Measurements from ENCODE around the gene DNASE1L2. TPM values are rescaled to one million over a fixed set of nuclear protein-coding genes. Genes with fewer than 3 reads are reported as not detected.
A peak's percentile ranks its signal among the peaks of the same experiment; 100 is the strongest.

Gene DNASE1L2
- total RNA-seq, 2 experiments from 2014 or later: 6.6 to 9.8 TPM

DNA sequence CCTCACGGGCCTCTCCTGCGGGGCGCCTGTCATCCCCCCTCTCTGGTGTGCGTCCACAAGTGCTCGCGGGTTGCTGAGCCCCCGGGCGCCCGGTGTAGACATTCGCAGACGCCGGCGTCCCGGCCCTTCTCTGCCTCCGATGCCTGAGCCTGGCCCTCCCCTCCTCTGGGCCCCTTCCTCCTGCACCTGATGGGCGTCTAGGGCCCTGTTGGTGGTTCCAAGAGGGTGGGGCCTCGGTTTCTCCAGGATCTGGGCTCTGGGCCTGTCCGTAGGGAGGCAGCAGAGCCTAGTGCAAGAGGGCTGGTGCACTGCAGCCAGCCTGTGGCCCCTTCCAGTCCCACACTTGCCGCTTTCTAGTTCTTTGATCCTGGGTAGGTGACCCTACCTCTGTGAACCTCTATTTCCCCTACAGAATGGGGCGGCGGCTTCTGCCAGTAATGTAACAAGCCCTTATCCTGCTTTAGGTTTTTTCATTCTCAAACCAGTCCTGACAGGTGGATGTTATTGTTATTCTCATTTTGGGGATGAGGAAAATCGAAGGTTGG lies 12.2 kb upstream of the DNASE1L2 start:
- H3K36me3 ChIP-seq (ENCODE audit: insufficient read depth, low read length): peaks cover 22% of the 10 kb centered on the region
- H4K20me1 ChIP-seq (ENCODE audit: insufficient read depth, low read length): 0 out of 2 replicates have a peak, but pooled peaks cover 3% of the 10 kb centered on the region
- H3K4me3 ChIP-seq (ENCODE audit: low read depth, low read length, poor library complexity, severe bottlenecking): peak overlapping the region; percentile 94
- H3K27ac ChIP-seq (ENCODE audit: low read depth, low read length, poor library complexity, severe bottlenecking): peak overlapping the region; percentile 65
- peak overlapping the region; percentile 58; the same call in 1 of the 2 replicates for H2AFZ ChIP-seq (ENCODE audit: low read length)
- H3K9me3 ChIP-seq (ENCODE audit: low read length): no peaks in the 10 kb centered on the region
- peak; percentile 57 for DNase-seq (ENCODE audit: low spot score)
- ChIA-PET CTCF (ENCODE audit: unreplicated experiment) (no interaction called here), POLR2A (no interaction called here)
- TF ChIP-seq, protein P1, sequence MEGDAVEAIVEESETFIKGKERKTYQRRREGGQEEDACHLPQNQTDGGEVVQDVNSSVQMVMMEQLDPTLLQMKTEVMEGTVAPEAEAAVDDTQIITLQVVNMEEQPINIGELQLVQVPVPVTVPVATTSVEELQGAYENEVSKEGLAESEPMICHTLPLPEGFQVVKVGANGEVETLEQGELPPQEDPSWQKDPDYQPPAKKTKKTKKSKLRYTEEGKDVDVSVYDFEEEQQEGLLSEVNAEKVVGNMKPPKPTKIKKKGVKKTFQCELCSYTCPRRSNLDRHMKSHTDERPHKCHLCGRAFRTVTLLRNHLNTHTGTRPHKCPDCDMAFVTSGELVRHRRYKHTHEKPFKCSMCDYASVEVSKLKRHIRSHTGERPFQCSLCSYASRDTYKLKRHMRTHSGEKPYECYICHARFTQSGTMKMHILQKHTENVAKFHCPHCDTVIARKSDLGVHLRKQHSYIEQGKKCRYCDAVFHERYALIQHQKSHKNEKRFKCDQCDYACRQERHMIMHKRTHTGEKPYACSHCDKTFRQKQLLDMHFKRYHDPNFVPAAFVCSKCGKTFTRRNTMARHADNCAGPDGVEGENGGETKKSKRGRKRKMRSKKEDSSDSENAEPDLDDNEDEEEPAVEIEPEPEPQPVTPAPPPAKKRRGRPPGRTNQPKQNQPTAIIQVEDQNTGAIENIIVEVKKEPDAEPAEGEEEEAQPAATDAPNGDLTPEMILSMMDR (conservative IDR thresholded peaks at IDR 0.05; ENCODE audit: low read length): peak; percentile 20; the same call in 1 of the 2 replicates
- no peak for TF ChIP-seq EZH2phosphoT487 (IDR thresholded peaks at IDR 0.05; ENCODE audit: borderline replicate concordance, low read depth, low read length)
- intact Hi-C loops (cut with micrococcal nuclease; ENCODE audit: unreplicated experiment): loop anchor here (1.0 to 5.0 kb wide), 4 partner anchors 9 to 72 kb away; partner anchors contain the start of genes ECI1 and MLST8
- no peaks in the 10 kb centered on the region for H3K9me2 ChIP-seq (ENCODE audit: insufficient read depth, low read length)
- peaks cover 10% of the 10 kb centered on the region for H3K4me1 ChIP-seq (ENCODE audit: insufficient read depth, low read length, poor library complexity, severe bottlenecking)
- peak overlapping the region; percentile 84 for H3K4me2 ChIP-seq (ENCODE audit: low read length)
- H3K79me2 ChIP-seq (ENCODE audit: insufficient read depth, low read depth, low read length): peaks cover 32% of the 10 kb centered on the region
- BruUV-seq (replicated peaks): TSS peak; percentile 66

DNA sequence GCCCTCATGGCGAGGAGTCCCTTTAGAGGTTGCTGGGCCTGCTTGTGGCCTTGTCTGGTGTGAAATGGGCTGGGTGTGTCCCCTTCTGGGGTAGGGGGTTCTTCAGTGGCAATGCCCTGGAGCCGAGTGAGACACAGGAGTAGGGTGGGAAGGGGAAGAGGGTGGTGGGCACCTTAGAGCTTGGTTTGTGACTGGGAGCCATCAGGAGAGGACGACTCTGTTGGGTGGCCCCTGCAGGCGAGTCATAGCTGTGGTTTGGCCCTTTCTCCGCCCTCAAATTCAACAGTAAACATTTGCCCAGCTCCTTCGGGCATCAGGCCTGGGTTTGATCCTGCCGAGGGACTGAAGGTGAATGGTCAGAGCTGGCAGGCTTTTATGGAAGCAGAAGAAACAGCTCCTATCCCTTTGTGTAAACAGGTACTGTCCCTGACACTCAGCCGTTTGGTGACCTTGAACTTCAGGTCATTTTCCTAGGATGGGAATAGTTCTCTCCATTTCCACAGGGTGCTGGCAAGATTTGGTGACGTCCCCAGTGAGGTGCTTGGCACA lies 9.9 kb upstream of the DNASE1L2 start:
- DNase-seq (ENCODE audit: low spot score): no peak
- Histone ChIP-seq H2AFZ (ENCODE audit: low read length) (no peak overlapping the region), H3K4me2 (ENCODE audit: low read length) (no peak overlapping the region), H3K9me3 (ENCODE audit: low read length) (no peaks in the 10 kb centered on the region), H3K4me3 (ENCODE audit: low read depth, low read length, poor library complexity, severe bottlenecking) (no peak overlapping the region), H3K79me2 (ENCODE audit: insufficient read depth, low read depth, low read length) (peaks cover 32% of the 10 kb centered on the region), H3K36me3 (ENCODE audit: insufficient read depth, low read length) (peaks cover 41% of the 10 kb centered on the region), H3K9me2 (ENCODE audit: insufficient read depth, low read length) (no peaks in the 10 kb centered on the region), H3K4me1 (ENCODE audit: insufficient read depth, low read length, poor library complexity, severe bottlenecking) (peaks cover 10% of the 10 kb centered on the region), H3K27ac (ENCODE audit: low read depth, low read length, poor library complexity, severe bottlenecking) (no peak overlapping the region), H4K20me1 (ENCODE audit: insufficient read depth, low read length) (0 out of 2 replicates have a peak, but pooled peaks cover 3% of the 10 kb centered on the region)
- TF ChIP-seq, protein P1 (conservative IDR thresholded peaks at IDR 0.05; ENCODE audit: low read length): no peak
- TF ChIP-seq EZH2phosphoT487 (IDR thresholded peaks at IDR 0.05; ENCODE audit: borderline replicate concordance, low read depth, low read length): no peak
- intact Hi-C loops (cut with micrococcal nuclease; ENCODE audit: unreplicated experiment): no loop called here
- ChIA-PET CTCF (ENCODE audit: unreplicated experiment) (interaction anchor here (0.5 kb wide), 1 partner anchor 294 kb away, joined by 4 read pairs; no protein-coding TSS in a partner anchor), POLR2A (no interaction called here)
- no TSS peak for BruUV-seq (replicated peaks)

- Histone ChIP-seq H3K4me2 (ENCODE audit: low read length) (no peak overlapping the region), H2AFZ (ENCODE audit: low read length) (no peak overlapping the region), H3K36me3 (ENCODE audit: insufficient read depth, low read length) (peaks cover 41% of the 10 kb centered on the region), H3K4me3 (ENCODE audit: low read depth, low read length, poor library complexity, severe bottlenecking) (no peak overlapping the region), H3K9me2 (ENCODE audit: insufficient read depth, low read length) (no peaks in the 10 kb centered on the region), H3K4me1 (ENCODE audit: insufficient read depth, low read length, poor library complexity, severe bottlenecking) (peaks cover 10% of the 10 kb centered on the region), H3K27ac (ENCODE audit: low read depth, low read length, poor library complexity, severe bottlenecking) (no peak overlapping the region), H3K9me3 (ENCODE audit: low read length) (no peaks in the 10 kb centered on the region), H3K79me2 (ENCODE audit: insufficient read depth, low read depth, low read length) (peaks cover 32% of the 10 kb centered on the region), H4K20me1 (ENCODE audit: insufficient read depth, low read length) (0 out of 2 replicates have a peak, but pooled peaks cover 3% of the 10 kb centered on the region)
- intact Hi-C loops (cut with micrococcal nuclease; ENCODE audit: unreplicated experiment): no loop called here
- ChIA-PET CTCF (ENCODE audit: unreplicated experiment) (interaction anchor here (0.5 kb wide), 1 partner anchor 293 kb away, joined by 4 read pairs; no protein-coding TSS in a partner anchor), POLR2A (no interaction called here)
- DNase-seq (ENCODE audit: low spot score): no peak
- BruUV-seq (replicated peaks): no TSS peak
- TF ChIP-seq EZH2phosphoT487 (IDR thresholded peaks at IDR 0.05; ENCODE audit: borderline replicate concordance, low read depth, low read length): no peak
- TF ChIP-seq, protein P1 (conservative IDR thresholded peaks at IDR 0.05; ENCODE audit: low read length): no peak
These were observed 9.3 kb upstream of the DNASE1L2 start for GRCh38 chr16:2226918-2227317.

Measured in OCI-LY7 (cell line).